MCF 10A (cell line): Measurements from ENCODE around the gene ROM1. TPM values are rescaled to one million over a fixed set of nuclear protein-coding genes. Genes with fewer than 3 reads are reported as not detected.

ENCODE experiments used
- BruUV-seq: library from RNA; stranded (reverse); fragments of 400-500 nt; replicated peaks from 2 replicates; lab custom pipeline; 2021; lab: Mats Ljungman, UMichigan
- CTCF ChIA-PET: fragments of 300-600 bp; sonication (Branson Sonifier 250); formaldehyde crosslinking; extraction: SDS; loops from one replicate; lab custom pipeline; 2021; ENCODE audit warnings: antibody characterized with exemption, inconsistent platforms; lab: Yijun Ruan, JAX
- POLR2A ChIA-PET: fragments of 300-600, 350-650 bp; sonication (Branson Sonifier 250); formaldehyde crosslinking; extraction: SDS; loops from one replicate; lab custom pipeline; 2020; ENCODE audit warnings: antibody characterized with exemption, inconsistent platforms; lab: Yijun Ruan, JAX
- DNase-seq: peaks from one replicate; pipeline ENCODE4 v3.0.0-alpha.2; 2018; ENCODE audit not compliant: unreplicated experiment
- H3K27ac Mint-ChIP-seq: one replicate; pipeline ENCODE4 v1.8.0; 2022; ENCODE audit warnings: mild to moderate bottlenecking, low read depth, mixed read lengths; ENCODE audit not compliant: unreplicated experiment
- H3K27me3 Mint-ChIP-seq: one replicate; pipeline ENCODE4 v1.8.0; 2022; ENCODE audit warnings: mixed read lengths; ENCODE audit not compliant: insufficient read depth, unreplicated experiment
- H3K36me3 Mint-ChIP-seq: one replicate; pipeline ENCODE4 v1.8.0; 2022; ENCODE audit warnings: mild to moderate bottlenecking, moderate library complexity, mixed read lengths; ENCODE audit not compliant: insufficient read depth, unreplicated experiment
- H3K4me1 Mint-ChIP-seq: one replicate; pipeline ENCODE4 v1.8.0; 2022; ENCODE audit warnings: mixed read lengths; ENCODE audit not compliant: insufficient read depth, unreplicated experiment
- H3K4me3 Mint-ChIP-seq: one replicate; pipeline ENCODE4 v1.8.0; 2022; ENCODE audit warnings: mild to moderate bottlenecking, moderate library complexity, mixed read lengths; ENCODE audit not compliant: unreplicated experiment
- H3K9me3 Mint-ChIP-seq: one replicate; pipeline ENCODE4 v1.8.0; 2022; ENCODE audit warnings: mixed read lengths; ENCODE audit not compliant: unreplicated experiment
- CTCF ChIP-seq: fragments of 200-600 bp; IDR thresholded peaks from one replicate; pipeline ENCODE4 v1.8.0; 2022; ENCODE audit warnings: antibody characterized with exemption, mild to moderate bottlenecking; ENCODE audit not compliant: unreplicated experiment
- intact Hi-C: fragments of 100-400 bp; cut with micrococcal nuclease; formaldehyde crosslinking; loops from 2 replicates; pipeline ENCODE4 v1.14.1; 2022
- total RNA-seq: library from RNA; stranded (reverse); gene quantifications from 2 replicates; pipeline ENCODE4 v1.2.3, GENCODE V29; 2022

Gene ROM1
- total RNA-seq, 1 experiment from 2014 or later = 2.9 TPM

GRCh38 chr11:62621567-62622470, 8.8 kb downstream of the ROM1 start, which contains the start of gene B3GAT3:
TSS of gene B3GAT3 (minus strand) at chr11:62621986. CDS start at chr11:62621947, 39 bp downstream.
- Mint-ChIP-seq H3K4me3 (peak within 1 kb of the TSS; percentile 97), H3K4me1 (peaks cover 12% of the 10 kb centered on the region), H3K9me3 (no peaks in the 10 kb centered on the region), H3K27ac (peak within 1 kb of the TSS; percentile 92), H3K36me3 (peaks cover 49% of the 10 kb centered on the region), H3K27me3 (no peaks in the 10 kb centered on the region)
- no TSS peak for BruUV-seq
- intact Hi-C loops = loop anchor here (2.0 kb wide), 1 partner anchor 31 kb away; the partner anchor contains the start of gene TUT1
- POLR2A ChIA-PET = interaction anchor here (0.5 to 7.3 kb wide), 42 partner anchors 11 to 1696 kb away, joined by 3 to 149 read pairs (median 5); partner anchors contain the start of genes AHNAK, C11orf98, CSKMT and EEF1G
- CTCF ChIA-PET = interaction anchor here (0.6 to 2.5 kb wide), 8 partner anchors 9 to 33 kb away, joined by 3 to 17 read pairs (median 4); partner anchors contain the start of genes EML3, ROM1 and TUT1
- DNase-seq = peak; percentile 98
- no peak for TF ChIP-seq CTCF

GRCh38 chr11:62622476-62623089, 9.5 kb downstream of the ROM1 start:
- no peak for DNase-seq
- no peak for TF ChIP-seq CTCF
- ChIA-PET POLR2A (interaction anchor here (0.5 to 7.3 kb wide), 29 partner anchors 11 to 839 kb away, joined by 3 to 149 read pairs (median 7); partner anchors contain the start of genes AHNAK, C11orf98, CSKMT and EEF1G), CTCF (interaction anchor here (0.6 to 2.5 kb wide), 9 partner anchors 9 to 227 kb away, joined by 3 to 17 read pairs (median 4); partner anchors contain the start of genes EML3, ROM1 and TUT1)
- TSS peak; percentile 100 for BruUV-seq
- peak overlapping the region; percentile 92 for H3K27ac Mint-ChIP-seq
- peaks cover 50% of the 10 kb centered on the region for H3K36me3 Mint-ChIP-seq
- peaks cover 12% of the 10 kb centered on the region for H3K4me1 Mint-ChIP-seq
- intact Hi-C loops = no loop called here
- no peaks in the 10 kb centered on the region for H3K27me3 Mint-ChIP-seq
- H3K9me3 Mint-ChIP-seq = no peaks in the 10 kb centered on the region
- peak overlapping the region; percentile 97 for H3K4me3 Mint-ChIP-seq

- POLR2A ChIA-PET = no interaction called here
- intact Hi-C loops = no loop called here
- no peak for TF ChIP-seq CTCF
- CTCF ChIA-PET = interaction anchor here (0.8 to 1.7 kb wide), 4 partner anchors 8 to 232 kb away, joined by 4 to 5 read pairs (median 4); no protein-coding TSS in a partner anchor
- BruUV-seq = no TSS peak
- peaks cover 65% of the 10 kb centered on the region for H3K36me3 Mint-ChIP-seq
- no peak overlapping the region for H3K4me3 Mint-ChIP-seq
- H3K9me3 Mint-ChIP-seq = no peaks in the 10 kb centered on the region
- H3K4me1 Mint-ChIP-seq = no peaks in the 10 kb centered on the region
- DNase-seq = no peak
- H3K27me3 Mint-ChIP-seq = no peaks in the 10 kb centered on the region
- no peak overlapping the region for H3K27ac Mint-ChIP-seq
Measured at GRCh38 chr11:62627713-62628112, 14.7 kb downstream of the ROM1 start.
